GM23248 (cell line): Measurements from ENCODE around the gene PKD1L1. TPM values are rescaled to one million over a fixed set of nuclear protein-coding genes. Genes with fewer than 3 reads are reported as not detected.

Experiments
- DNase-seq: peaks from one replicate; pipeline ENCODE4 v3.0.0-alpha.2; 2015
- H2AFZ ChIP-seq: fragments of 200-600 bp; sonication (generic); 2 replicates; pipeline ENCODE4 v1.6.1; 2016; ENCODE audit warnings: antibody characterized with exemption
- H3F3A ChIP-seq: fragments of 200-600 bp; sonication (generic); 2 replicates; pipeline ENCODE4 v1.6.1; 2016; ENCODE audit warnings: mild to moderate bottlenecking, antibody characterized with exemption, mixed run types; ENCODE audit not compliant: insufficient read depth
- H3K27ac ChIP-seq: fragments of 200-600 bp; sonication (generic); 2 replicates; pipeline ENCODE4 v1.5.1; 2016; ENCODE audit warnings: mild to moderate bottlenecking
- H3K27me3 ChIP-seq: fragments of 200-600 bp; sonication (generic); replicated peaks from 2 replicates; pipeline ENCODE4 v1.6.1; 2016; ENCODE audit warnings: mild to moderate bottlenecking; ENCODE audit not compliant: insufficient read depth
- H3K36me3 ChIP-seq: fragments of 200-600 bp; sonication (generic); 2 replicates; pipeline ENCODE4 v1.6.1; 2016; ENCODE audit warnings: low read depth, mild to moderate bottlenecking
- H3K4me1 ChIP-seq: fragments of 200-600 bp; sonication (generic); 2 replicates; pipeline ENCODE4 v1.6.1; 2016; ENCODE audit warnings: mild to moderate bottlenecking; ENCODE audit not compliant: insufficient read depth
- H3K4me2 ChIP-seq: fragments of 200-600 bp; sonication (generic); one replicate; pipeline ENCODE4 v1.6.1; 2016; ENCODE audit warnings: mild to moderate bottlenecking; ENCODE audit not compliant: unreplicated experiment
- H3K4me3 ChIP-seq: fragments of 200-600 bp; sonication (generic); 2 replicates; pipeline ENCODE4 v1.5.1; 2016; ENCODE audit warnings: mild to moderate bottlenecking
- H3K79me2 ChIP-seq: fragments of 200-600 bp; sonication (generic); 2 replicates; pipeline ENCODE4 v1.6.1; 2016; ENCODE audit warnings: mild to moderate bottlenecking; ENCODE audit not compliant: insufficient read depth
- H3K9ac ChIP-seq: fragments of 200-600 bp; sonication (generic); 2 replicates; pipeline ENCODE4 v1.6.1; 2016; ENCODE audit warnings: mild to moderate bottlenecking
- H3K9me2 ChIP-seq: fragments of 200-600 bp; sonication (generic); 2 replicates; pipeline ENCODE4 v1.6.1; 2016; ENCODE audit warnings: mixed run types, mild to moderate bottlenecking, moderate library complexity; ENCODE audit not compliant: insufficient read depth
- H3K9me3 ChIP-seq: fragments of 200-600 bp; sonication (generic); one replicate; pipeline ENCODE4 v1.6.1; 2017; ENCODE audit warnings: low read depth
- H4K20me1 ChIP-seq: fragments of 200-600 bp; sonication (generic); 2 replicates; pipeline ENCODE4 v1.6.0; 2016; ENCODE audit not compliant: insufficient read depth
- EZH2 ChIP-seq: fragments of 200-600 bp; sonication (generic); IDR thresholded peaks from 2 replicates; pipeline ENCODE4 v1.6.1; 2018; ENCODE audit warnings: antibody characterized with exemption, mild to moderate bottlenecking; ENCODE audit not compliant: insufficient read depth, poor library complexity, severe bottlenecking
- EZH2phosphoT487 ChIP-seq: fragments of 200-600 bp; sonication (generic); IDR thresholded peaks from 2 replicates; pipeline ENCODE4 v1.6.1; 2018; ENCODE audit warnings: antibody characterized with exemption, moderate library complexity, mild to moderate bottlenecking, low read depth; ENCODE audit not compliant: insufficient read depth
- WGBS, 2 experiments: methylation state at CpG; one replicate each; pipeline ENCODE4 v1.1.6; 2015 to 2017; ENCODE audit warnings: low lambda C conversion rate in 2 of 2, low coverage in 1 of 2; ENCODE audit errors: missing lambda C conversion rate in 2 of 2; 5-methylcytosine and 5-hydroxymethylcytosine counted together
- in situ Hi-C: fragments of 300-500 bp; cut with MboI; formaldehyde crosslinking; loops from 2 replicates; pipeline ENCODE4 v1.15.0; 2020
- polyA plus RNA-seq: library from polyadenylated mRNA; unstranded; fragments of >200 nt; fragmentation: Nextera tagmentation; extraction: Ambion mirVana; gene quantifications from 2 replicates; pipeline ENCODE4 v1.2.1, GENCODE V29; 2016
- total RNA-seq: library from RNA; depleted of rRNA; stranded (reverse); fragments of >200 nt; shearing (Covaris generic); gene quantifications from 2 replicates; pipeline ENCODE4 v1.2.3, GENCODE V29; 2014

Gene PKD1L1
- total and polyA plus RNA-seq, 2 experiments from 2014 or later: 0.06 to 0.11 TPM

DNA sequence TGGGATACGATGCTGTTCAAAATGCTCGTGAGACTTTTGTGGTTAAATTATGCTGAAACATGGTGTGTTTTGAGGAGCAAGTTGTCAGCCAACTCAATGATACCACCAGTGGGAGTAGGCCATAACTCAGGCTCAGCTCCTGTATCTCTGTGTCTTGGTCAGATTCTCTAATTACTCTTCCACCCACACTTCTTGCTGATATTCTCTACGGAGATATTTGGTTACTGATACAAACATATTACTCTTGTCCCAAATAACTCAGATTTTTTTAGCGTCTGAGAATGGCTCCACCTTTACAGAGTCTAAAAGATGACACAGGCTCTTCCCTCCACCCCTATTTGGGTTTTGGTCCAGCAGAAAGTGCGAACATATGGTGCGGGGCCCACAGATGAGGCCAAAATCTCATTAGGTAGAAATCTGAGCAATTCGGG lies 168.9 kb downstream of the PKD1L1 start:
- Histone ChIP-seq H4K20me1 (no peaks in the 10 kb centered on the region), H2AFZ (no peak overlapping the region), H3K27me3 (no peaks in the 10 kb centered on the region), H3K4me2 (no peak overlapping the region), H3K4me3 (no peak overlapping the region), H3K9ac (no peak overlapping the region), H3K9me3 (no peaks in the 10 kb centered on the region), H3K4me1 (peaks cover 33% of the 10 kb centered on the region), H3F3A (peaks cover 25% of the 10 kb centered on the region), H3K27ac (no peak overlapping the region), H3K79me2 (no peaks in the 10 kb centered on the region), H3K36me3 (no peaks in the 10 kb centered on the region), H3K9me2 (no peaks in the 10 kb centered on the region)
- 61 to 66% methylated on average over 7 of the region's 7 CpGs for WGBS, 2 experiments
- in situ Hi-C loops: no loop called here
- DNase-seq: no peak
- TF ChIP-seq EZH2phosphoT487: no peak
- TF ChIP-seq EZH2: no peak

DNA sequence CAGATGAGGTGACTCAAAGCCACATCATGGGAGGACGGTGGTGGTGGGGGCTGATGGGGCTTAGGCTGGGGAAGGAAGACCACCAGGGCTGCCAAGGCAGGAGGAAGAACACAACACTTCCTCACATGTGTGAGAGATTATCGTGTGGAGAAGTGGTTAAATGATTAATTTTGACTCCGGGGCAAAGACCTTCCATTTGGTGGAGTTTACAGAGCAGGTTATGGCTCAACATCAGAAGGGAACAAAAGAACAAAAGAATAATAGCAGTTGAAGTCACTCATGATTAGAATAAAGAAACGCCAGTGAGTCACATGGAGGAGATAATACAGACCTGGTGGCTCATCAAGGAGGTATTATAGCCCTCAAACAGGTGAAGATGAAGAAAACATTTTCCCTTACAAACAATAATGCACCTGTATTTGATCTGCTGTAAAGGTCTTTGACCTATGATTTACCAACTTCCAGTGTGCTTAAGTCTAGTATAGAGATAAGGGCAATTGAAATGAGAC lies 170.1 kb downstream of the PKD1L1 start:
- no peak for DNase-seq
- H3K9me2 ChIP-seq: no peaks in the 10 kb centered on the region
- H4K20me1 ChIP-seq: no peaks in the 10 kb centered on the region
- H3K27ac ChIP-seq: no peak overlapping the region
- peaks cover 23% of the 10 kb centered on the region for H3K4me1 ChIP-seq
- in situ Hi-C loops: no loop called here
- no peak overlapping the region for H3K4me2 ChIP-seq
- 59 to 61% methylated on average over 4 of the region's 4 CpGs for WGBS, 2 experiments
- no peaks in the 10 kb centered on the region for H3K27me3 ChIP-seq
- no peak for TF ChIP-seq EZH2
- TF ChIP-seq EZH2phosphoT487: no peak
- H3K9me3 ChIP-seq: no peaks in the 10 kb centered on the region
- H3K36me3 ChIP-seq: no peaks in the 10 kb centered on the region
- H3K79me2 ChIP-seq: no peaks in the 10 kb centered on the region
- peaks cover 16% of the 10 kb centered on the region for H3F3A ChIP-seq
- no peak overlapping the region for H3K4me3 ChIP-seq
- no peak overlapping the region for H2AFZ ChIP-seq
- no peak overlapping the region for H3K9ac ChIP-seq

DNA sequence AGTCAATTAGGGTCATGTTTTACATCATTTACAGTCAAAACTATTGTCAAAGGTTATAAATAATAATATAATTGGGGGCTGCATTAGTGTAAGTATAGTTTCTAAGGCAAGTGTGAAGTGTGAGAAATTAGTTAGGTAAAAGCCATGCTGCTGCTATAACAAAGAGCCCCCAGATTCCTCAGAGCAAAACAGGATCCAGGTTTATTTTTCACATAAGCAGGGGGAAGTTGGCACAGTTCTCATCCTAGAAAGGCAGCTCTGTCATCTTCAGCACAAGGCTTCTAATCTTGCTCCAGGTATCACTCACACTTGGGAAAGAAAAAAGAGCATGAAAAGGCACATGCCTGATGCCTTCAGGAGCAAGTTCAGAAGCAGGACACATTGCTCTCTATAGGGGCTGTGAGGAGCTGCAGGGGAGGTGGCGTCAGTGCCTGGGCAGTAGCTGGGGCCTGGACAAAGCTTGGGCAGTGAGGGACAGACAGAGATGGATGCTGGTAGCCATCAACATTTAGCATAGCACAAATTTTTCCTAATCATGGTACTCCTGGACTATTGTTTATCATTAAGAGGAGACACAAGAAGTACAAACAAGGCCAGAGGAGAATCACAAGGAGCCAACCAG lies 170.6 kb downstream of the PKD1L1 start:
- no peaks in the 10 kb centered on the region for H3K79me2 ChIP-seq
- no peak overlapping the region for H3K4me3 ChIP-seq
- no peaks in the 10 kb centered on the region for H4K20me1 ChIP-seq
- in situ Hi-C loops: no loop called here
- no peak for DNase-seq
- no peaks in the 10 kb centered on the region for H3K9me2 ChIP-seq
- H3F3A ChIP-seq: peaks cover 10% of the 10 kb centered on the region
- H2AFZ ChIP-seq: no peak overlapping the region
- H3K4me2 ChIP-seq: no peak overlapping the region
- 100% methylated on average over 1 of the region's 1 CpG for WGBS, 2 experiments
- TF ChIP-seq EZH2: no peak
- no peak for TF ChIP-seq EZH2phosphoT487
- no peaks in the 10 kb centered on the region for H3K27me3 ChIP-seq
- H3K4me1 ChIP-seq: peaks cover 17% of the 10 kb centered on the region
- no peak overlapping the region for H3K9ac ChIP-seq
- no peaks in the 10 kb centered on the region for H3K9me3 ChIP-seq
- H3K27ac ChIP-seq: no peak overlapping the region
- H3K36me3 ChIP-seq: no peaks in the 10 kb centered on the region

DNA sequence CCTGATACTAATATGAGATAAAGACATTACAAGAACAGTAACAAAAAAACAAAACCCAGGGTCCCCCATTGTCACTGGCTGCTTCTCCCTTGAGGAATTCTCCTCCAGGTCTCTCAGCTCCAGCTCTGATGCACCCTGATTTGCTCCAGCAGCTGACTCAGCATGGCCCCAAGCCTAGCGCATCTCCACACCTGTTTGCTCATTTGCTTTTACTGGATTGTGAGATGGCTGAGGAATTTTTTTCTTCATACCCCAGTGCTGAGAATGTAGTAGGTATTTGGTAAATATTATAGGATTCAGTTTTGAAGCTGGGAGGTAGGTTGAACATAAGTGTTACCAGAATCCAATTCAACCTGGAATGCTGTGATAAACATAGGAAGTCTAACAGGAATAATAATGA lies 171.9 kb downstream of the PKD1L1 start:
- Histone ChIP-seq H3K27ac (no peak overlapping the region), H3K9me3 (no peaks in the 10 kb centered on the region), H4K20me1 (no peaks in the 10 kb centered on the region), H3K79me2 (no peaks in the 10 kb centered on the region), H3K9me2 (no peaks in the 10 kb centered on the region), H2AFZ (no peak overlapping the region), H3K36me3 (no peaks in the 10 kb centered on the region), H3K9ac (no peak overlapping the region), H3K4me3 (no peak overlapping the region), H3F3A (peaks cover 12% of the 10 kb centered on the region; the same call in 1 of the 2 replicates), H3K4me2 (no peak overlapping the region), H3K27me3 (no peaks in the 10 kb centered on the region), H3K4me1 (peaks cover 14% of the 10 kb centered on the region)
- 100% methylated on average over 1 of the region's 1 CpG for WGBS, 2 experiments
- in situ Hi-C loops: no loop called here
- TF ChIP-seq EZH2phosphoT487 (no peak), EZH2 (no peak)
- no peak for DNase-seq
